BJ (cell line): ENCODE data around the gene SPAG16. TPM values are rescaled to one million over a fixed set of nuclear protein-coding genes. Genes with fewer than 3 reads are reported as not detected.
"Not testable (repeated sequence)": the region's sequence is repeated elsewhere in the genome, so short reads cannot be mapped to it uniquely, and the experiment has no call there.

Source experiments
- CTCF ChIA-PET: fragments of 350-600 bp; formaldehyde crosslinking; extraction: SDS; loops from one replicate; lab custom pipeline; 2021; ENCODE audit warnings: antibody characterized with exemption, inconsistent platforms; lab: Yijun Ruan, JAX
- POLR2A ChIA-PET: fragments of 300-600 bp; sonication (Branson Sonifier 250); formaldehyde crosslinking; extraction: SDS; loops from one replicate; lab custom pipeline; 2021; ENCODE audit warnings: antibody characterized with exemption; lab: Charles Lee
- DNase-seq: peaks from one replicate; pipeline ENCODE4 v3.0.0-alpha.2; 2011; ENCODE audit warnings: low read depth
- H3K27me3 ChIP-seq: 2 replicates; pipeline ENCODE4 v1.6.0; 2011; ENCODE audit warnings: low read length; ENCODE audit not compliant: control insufficient read depth, insufficient read depth
- H3K36me3 ChIP-seq: 2 replicates; pipeline ENCODE4 v1.5.1; 2011; ENCODE audit warnings: low read length; ENCODE audit not compliant: control insufficient read depth, insufficient read depth
- H3K4me3 ChIP-seq: 2 replicates; pipeline ENCODE4 v1.5.1; 2011; ENCODE audit warnings: low read depth, mild to moderate bottlenecking, control low read depth, low read length
- polyA plus RNA-seq: library from polyadenylated mRNA; depleted of rRNA; stranded (reverse); fragments of >200 nt; gene quantifications from 2 replicates; pipeline ENCODE4 v1.2.3, GENCODE V29; 2011
- TF ChIP-seq, protein P1 (sequence below): IDR thresholded peaks from 2 replicates; pipeline ENCODE4 v1.5.1; 2011; ENCODE audit warnings: low read depth, mild to moderate bottlenecking, control low read depth, inconsistent platforms, low read length, moderate library complexity; ENCODE audit not compliant: insufficient read depth

Gene SPAG16
- polyA plus RNA-seq, 1 experiment: 11.0 TPM

DNA sequence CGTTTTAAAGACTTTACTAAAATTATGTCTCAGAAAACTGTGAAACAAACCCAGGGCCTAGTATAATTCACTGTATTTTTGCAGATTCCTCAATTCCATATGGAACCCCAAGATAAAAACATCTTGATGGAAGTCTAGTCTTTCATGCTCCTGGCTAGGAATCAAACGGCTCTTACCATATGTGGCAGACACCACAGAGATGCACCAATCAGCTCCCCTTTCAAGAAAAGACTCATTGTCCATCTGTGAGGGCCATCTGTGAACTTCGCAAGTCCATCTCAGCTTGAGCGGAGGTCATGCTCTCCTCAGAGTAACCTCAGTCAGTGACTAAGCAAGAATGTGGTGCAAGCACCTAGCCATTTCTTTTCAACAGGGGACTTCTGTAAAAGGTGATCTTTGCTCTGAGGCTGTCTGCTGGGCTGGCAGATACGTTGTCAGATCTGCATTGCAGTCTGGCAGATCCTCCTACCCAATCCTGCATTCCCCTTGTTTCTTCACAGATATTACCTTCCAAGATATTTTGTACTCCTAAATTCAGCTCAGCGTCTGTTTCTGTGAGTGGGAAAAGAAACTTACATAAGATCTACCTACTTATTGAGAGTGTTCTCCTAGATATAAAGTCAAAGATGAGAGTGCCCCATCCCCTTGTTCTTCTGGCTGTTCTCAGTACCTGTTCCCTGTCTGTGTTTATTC, 419.3 kb downstream of the SPAG16 start:
- no peak for DNase-seq
- H3K27me3 ChIP-seq: no peaks in the 10 kb centered on the region
- POLR2A ChIA-PET: no interaction called here
- H3K36me3 ChIP-seq: no peaks in the 10 kb centered on the region
- H3K4me3 ChIP-seq: no peak overlapping the region
- TF ChIP-seq, protein P1, sequence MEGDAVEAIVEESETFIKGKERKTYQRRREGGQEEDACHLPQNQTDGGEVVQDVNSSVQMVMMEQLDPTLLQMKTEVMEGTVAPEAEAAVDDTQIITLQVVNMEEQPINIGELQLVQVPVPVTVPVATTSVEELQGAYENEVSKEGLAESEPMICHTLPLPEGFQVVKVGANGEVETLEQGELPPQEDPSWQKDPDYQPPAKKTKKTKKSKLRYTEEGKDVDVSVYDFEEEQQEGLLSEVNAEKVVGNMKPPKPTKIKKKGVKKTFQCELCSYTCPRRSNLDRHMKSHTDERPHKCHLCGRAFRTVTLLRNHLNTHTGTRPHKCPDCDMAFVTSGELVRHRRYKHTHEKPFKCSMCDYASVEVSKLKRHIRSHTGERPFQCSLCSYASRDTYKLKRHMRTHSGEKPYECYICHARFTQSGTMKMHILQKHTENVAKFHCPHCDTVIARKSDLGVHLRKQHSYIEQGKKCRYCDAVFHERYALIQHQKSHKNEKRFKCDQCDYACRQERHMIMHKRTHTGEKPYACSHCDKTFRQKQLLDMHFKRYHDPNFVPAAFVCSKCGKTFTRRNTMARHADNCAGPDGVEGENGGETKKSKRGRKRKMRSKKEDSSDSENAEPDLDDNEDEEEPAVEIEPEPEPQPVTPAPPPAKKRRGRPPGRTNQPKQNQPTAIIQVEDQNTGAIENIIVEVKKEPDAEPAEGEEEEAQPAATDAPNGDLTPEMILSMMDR: no peak
- CTCF ChIA-PET: no interaction called here

DNA sequence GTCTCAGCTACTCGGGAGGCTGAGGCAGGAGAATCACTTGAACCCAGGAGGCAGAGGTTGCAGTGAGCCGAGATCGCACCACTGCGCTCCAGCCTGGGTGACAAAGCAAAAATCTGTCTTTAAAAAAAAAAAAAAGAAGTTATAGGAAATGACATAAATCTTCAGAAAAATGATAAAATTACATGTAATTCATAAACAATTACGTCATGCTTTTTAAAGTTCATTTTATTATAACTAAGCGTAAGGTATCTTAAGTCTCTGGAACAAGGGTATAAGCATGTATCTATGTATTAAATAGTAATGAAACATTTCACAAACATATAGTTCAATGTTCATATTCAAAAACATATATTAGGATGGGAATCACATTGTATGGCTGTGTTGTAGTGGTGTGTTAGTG, 425.9 kb downstream of the SPAG16 start:
- TF ChIP-seq, protein P1: no peak
- ChIA-PET POLR2A (no interaction called here), CTCF (no interaction called here)
- Histone ChIP-seq H3K27me3 (no peaks in the 10 kb centered on the region), H3K36me3 (no peaks in the 10 kb centered on the region), H3K4me3 (no peak overlapping the region)
- no peak for DNase-seq

DNA sequence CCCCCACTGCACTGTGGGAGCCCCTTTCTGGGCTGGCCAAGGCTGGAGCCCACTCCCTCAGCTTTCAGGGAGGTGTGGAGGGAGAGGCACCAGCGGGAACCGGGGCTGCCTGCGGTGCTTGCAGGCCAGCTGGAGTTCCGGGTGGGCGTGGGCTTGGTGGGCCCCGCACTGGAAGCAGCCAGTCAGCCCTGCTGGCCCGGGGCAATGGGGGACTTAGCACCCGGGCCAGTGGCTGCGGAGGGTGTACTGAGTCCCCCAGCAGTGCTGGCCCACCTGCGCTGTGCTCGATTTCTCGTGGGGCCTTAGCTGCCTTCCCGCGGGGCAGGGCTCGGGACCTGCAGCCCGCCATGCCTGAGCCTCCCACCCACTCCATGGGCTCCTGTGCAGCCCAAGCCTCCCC, 434.1 kb downstream of the SPAG16 start:
- H3K36me3 ChIP-seq, DNase-seq, H3K27me3 ChIP-seq, H3K4me3 ChIP-seq, POLR2A ChIA-PET, CTCF ChIA-PET: not testable (repeated sequence)

DNA sequence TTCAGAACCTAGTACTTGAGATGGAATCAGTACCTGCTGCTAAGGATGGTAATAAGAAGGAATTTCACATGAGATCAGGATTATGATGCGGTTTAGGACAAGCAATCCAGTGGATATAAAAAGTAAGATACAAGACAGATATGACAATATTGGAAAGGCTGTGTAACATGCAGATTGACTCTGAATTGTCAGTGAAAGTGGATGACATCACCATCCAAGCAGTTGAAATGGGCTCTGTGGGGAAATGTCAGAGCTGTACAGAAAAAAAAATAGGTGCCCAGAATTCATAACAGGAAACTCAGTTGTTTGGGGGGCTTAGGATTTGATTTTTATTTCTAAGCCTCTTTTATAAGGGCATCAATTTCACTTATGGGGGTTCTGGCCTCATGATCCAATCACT, 438.3 kb downstream of the SPAG16 start:
- no peak overlapping the region for H3K4me3 ChIP-seq
- ChIA-PET CTCF (interaction anchor here (0.7 kb wide), 1 partner anchor 1297 kb away, joined by 3 read pairs; no protein-coding TSS in a partner anchor), POLR2A (no interaction called here)
- DNase-seq: no peak
- no peaks in the 10 kb centered on the region for H3K27me3 ChIP-seq
- H3K36me3 ChIP-seq: no peaks in the 10 kb centered on the region
- TF ChIP-seq, protein P1: no peak

DNA sequence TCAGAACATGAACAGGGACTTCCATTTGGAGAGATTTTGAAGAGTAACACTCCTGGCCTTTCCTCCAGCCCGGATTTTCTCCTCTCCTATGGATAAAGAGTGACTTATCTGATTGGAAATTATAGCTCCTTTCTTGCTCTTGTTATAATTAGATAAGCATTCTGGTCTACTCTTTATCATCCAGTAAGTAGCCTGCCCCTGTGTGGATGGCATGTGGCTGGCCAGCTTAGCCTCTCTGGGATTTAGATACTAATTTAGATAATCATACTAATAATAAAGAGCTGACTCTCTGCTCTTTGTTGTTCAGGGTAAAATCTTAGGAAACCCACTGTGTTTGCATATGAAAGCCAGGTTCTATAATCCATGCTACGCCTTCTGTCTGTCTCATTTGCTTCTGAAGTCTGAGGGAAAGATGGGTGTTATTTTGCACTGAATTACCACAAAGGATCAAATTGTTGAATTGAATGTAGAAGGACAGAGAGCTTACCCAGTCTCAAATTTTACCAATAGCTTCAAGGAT, 438.8 kb downstream of the SPAG16 start:
- ChIA-PET CTCF (interaction anchor here (0.7 kb wide), 1 partner anchor 1297 kb away, joined by 3 read pairs; no protein-coding TSS in a partner anchor), POLR2A (no interaction called here)
- TF ChIP-seq, protein P1: no peak
- no peaks in the 10 kb centered on the region for H3K27me3 ChIP-seq
- H3K4me3 ChIP-seq: no peak overlapping the region
- no peak for DNase-seq
- H3K36me3 ChIP-seq: no peaks in the 10 kb centered on the region
